PFSK-1 (cell line): ENCODE results near the gene NR2F1.
A peak's percentile ranks its signal among the peaks of the same experiment; 100 is the strongest.

Experiments
- FOXP2 ChIP-seq: optimal IDR thresholded peaks from 2 replicates; pipeline ENCODE3; 2011; ENCODE audit warnings: borderline replicate concordance, control low read depth, inconsistent platforms; ENCODE audit not compliant: insufficient read depth; ENCODE audit errors: extremely low read length, extremely low read depth
- POLR2AphosphoS5 ChIP-seq: IDR thresholded peaks from 2 replicates; pipeline ENCODE4 v1.6.1; 2012; ENCODE audit warnings: low read depth, mild to moderate bottlenecking, control low read depth, low read length, moderate library complexity
- REST ChIP-seq, 2 experiments: IDR thresholded peaks; 2 replicates each; pipeline versions ENCODE4 v1.6.1 to v1.8.0; 2011 to 2012; ENCODE audit warnings: low read depth in 2 of 2, low read length in 2 of 2, control low read depth in 1 of 2, inconsistent platforms in 1 of 2, mild to moderate bottlenecking in 1 of 2, moderate library complexity in 1 of 2; ENCODE audit not compliant: insufficient read depth in 1 of 2
- SIN3A ChIP-seq: IDR thresholded peaks from 2 replicates; pipeline ENCODE4 v1.6.1; 2012; ENCODE audit warnings: mild to moderate bottlenecking, low read length, moderate library complexity, borderline replicate concordance; ENCODE audit not compliant: insufficient read depth
- TAF1 ChIP-seq: IDR thresholded peaks from 2 replicates; pipeline ENCODE4 v1.6.1; 2012; ENCODE audit warnings: low read length, control low read depth, borderline replicate concordance; ENCODE audit not compliant: insufficient read depth

DNA sequence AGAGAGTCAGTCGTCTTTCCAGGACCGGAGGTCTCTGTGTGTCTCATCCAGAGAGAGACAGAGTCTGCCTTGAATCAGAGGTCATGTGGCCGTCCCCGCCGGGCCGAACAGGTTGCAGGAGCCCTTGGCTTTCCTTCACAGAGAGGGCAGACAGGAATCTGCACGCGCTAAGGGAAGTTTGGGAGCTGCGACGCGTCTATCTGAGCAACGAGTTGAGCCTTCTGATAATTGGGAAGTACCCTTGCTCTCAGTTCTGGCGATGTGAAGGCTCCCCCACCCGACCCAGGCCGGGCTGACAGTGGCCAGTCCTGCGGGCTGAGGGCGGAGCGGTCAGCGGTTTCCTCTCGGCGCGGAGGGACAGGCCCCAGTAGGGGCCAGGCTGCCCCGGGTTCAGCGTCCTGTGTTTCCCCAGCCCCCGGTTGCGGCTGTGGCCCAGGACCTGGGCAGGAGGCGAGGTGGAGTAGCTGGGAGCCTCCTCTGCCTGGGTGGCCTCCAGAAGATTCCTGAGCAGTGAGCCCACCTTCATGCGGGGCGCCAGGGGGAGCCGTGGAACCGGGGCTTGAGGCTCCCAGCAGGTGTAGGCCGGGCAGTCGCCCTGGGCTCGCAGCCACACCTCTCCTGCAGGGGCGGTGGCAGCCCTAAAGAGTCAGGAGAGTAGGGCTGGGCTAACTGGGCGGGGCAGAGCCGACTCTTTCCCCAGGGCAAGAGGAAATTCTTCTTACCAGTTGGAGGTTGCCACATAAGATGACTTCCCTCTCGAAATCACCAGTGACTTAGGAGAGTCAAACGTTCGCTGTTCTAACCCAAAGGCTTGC lies 13.9 kb downstream of the NR2F1 start:
- TF ChIP-seq TAF1 (no peak), FOXP2 (peak; percentile 52), POLR2AphosphoS5 (no peak), SIN3A (no peak), REST (IDR thresholded peaks at IDR 0.05; ENCODE audit: insufficient read depth in 1 of 2, low read depth in 2 of 2, low read length in 2 of 2) (no peak)
